ENCODE data around the gene DHRS7B. TPM values are rescaled to one million over a fixed set of nuclear protein-coding genes. Genes with fewer than 3 reads are reported as not detected.

DHRS7B gene
- polyA plus RNA-seq, 1 donor (not counting 4 experiments of a cell fraction or from before 2014, with no cell fraction given): 33.8 TPM

GRCh38 chr17:21209511-21210175 is 82.9 kb downstream of the DHRS7B start:
- peaks cover 7 to 18% of the 10 kb centered on the region in 2 experiments for H3K36me3 ChIP-seq (ENCODE audit: control insufficient read depth in 2 of 2, extremely low read depth in 1 of 2, insufficient read depth in 2 of 2, low read length in 2 of 2)
- H3K9me3 ChIP-seq (ENCODE audit: control insufficient read depth, low read depth, low read length): no peaks in the 10 kb centered on the region
- no peaks in the 10 kb centered on the region for H3K27me3 ChIP-seq (ENCODE audit: control insufficient read depth, extremely low read depth, insufficient read depth, low read length)
- no peak overlapping the region for H3K27ac ChIP-seq (ENCODE audit: control insufficient read depth, insufficient read depth, low read length)
- no peak overlapping the region for H3K9ac ChIP-seq (ENCODE audit: control insufficient read depth, extremely low read depth, insufficient read depth, low read length)
- H3K4me2 ChIP-seq (ENCODE audit: control insufficient read depth, extremely low read depth, insufficient read depth, low read depth, low read length): peak overlapping the region; percentile 25
- H3K9me1 ChIP-seq (ENCODE audit: control insufficient read depth, extremely low read depth, insufficient read depth, low read length): no peaks in the 10 kb centered on the region
- peaks cover 35% of the 10 kb centered on the region for H3K4me1 ChIP-seq (ENCODE audit: control insufficient read depth, extremely low read depth, insufficient read depth, low read length)
- no peak overlapping the region for H3K4me3 ChIP-seq (ENCODE audit: control insufficient read depth in 2 of 3, extremely low read depth in 1 of 3, insufficient read depth in 2 of 3, low read depth in 1 of 3, low read length in 3 of 3)
- dilution Hi-C loops (cut with MboI; ENCODE audit: extremely low pct_ligation_motif_present, low sequenced_read_pairs): no loop called here
- DNase-seq (ENCODE audit: low read depth, low spot score): no peak
- no peak for FAIRE-seq
- no peak overlapping the region for H2AFZ ChIP-seq (ENCODE audit: control insufficient read depth, low read length)
- H4K20me1 ChIP-seq (ENCODE audit: control insufficient read depth, extremely low read depth, insufficient read depth, low read length): peaks cover 27% of the 10 kb centered on the region
- peaks cover 93% of the 10 kb centered on the region for H3K79me2 ChIP-seq (ENCODE audit: control insufficient read depth, insufficient read depth, low read length)
- TF ChIP-seq CTCF (optimal IDR thresholded peaks at IDR 0.05 in 1 of 3, IDR thresholded peaks at IDR 0.05 in 1 of 3, conservative IDR thresholded peaks at IDR 0.05 in 1 of 3; ENCODE audit: extremely low read depth in 1 of 3, insufficient read depth in 2 of 3, low read length in 3 of 3): no peak
- no peak for TF ChIP-seq EZH2 (IDR thresholded peaks at IDR 0.05; ENCODE audit: low read length)

GRCh38 chr17:21210411-21211076 is 83.8 kb downstream of the DHRS7B start:
- Histone ChIP-seq H3K4me1 (ENCODE audit: control insufficient read depth, extremely low read depth, insufficient read depth, low read length) (peaks cover 42% of the 10 kb centered on the region), H3K4me2 (ENCODE audit: control insufficient read depth, extremely low read depth, insufficient read depth, low read depth, low read length) (peak overlapping the region; percentile 10), H3K36me3 (ENCODE audit: control insufficient read depth in 2 of 2, extremely low read depth in 1 of 2, insufficient read depth in 2 of 2, low read length in 2 of 2) (peaks cover 7 to 18% of the 10 kb centered on the region in 2 experiments), H3K9ac (ENCODE audit: control insufficient read depth, extremely low read depth, insufficient read depth, low read length) (no peak overlapping the region), H4K20me1 (ENCODE audit: control insufficient read depth, extremely low read depth, insufficient read depth, low read length) (peaks cover 22% of the 10 kb centered on the region), H3K9me3 (ENCODE audit: control insufficient read depth, low read depth, low read length) (no peaks in the 10 kb centered on the region), H3K27me3 (ENCODE audit: control insufficient read depth, extremely low read depth, insufficient read depth, low read length) (no peaks in the 10 kb centered on the region), H3K4me3 (ENCODE audit: control insufficient read depth in 2 of 3, extremely low read depth in 1 of 3, insufficient read depth in 2 of 3, low read depth in 1 of 3, low read length in 3 of 3) (no peak overlapping the region), H2AFZ (ENCODE audit: control insufficient read depth, low read length) (no peak overlapping the region), H3K27ac (ENCODE audit: control insufficient read depth, insufficient read depth, low read length) (no peak overlapping the region), H3K79me2 (ENCODE audit: control insufficient read depth, insufficient read depth, low read length) (peaks cover 92% of the 10 kb centered on the region), H3K9me1 (ENCODE audit: control insufficient read depth, extremely low read depth, insufficient read depth, low read length) (no peaks in the 10 kb centered on the region)
- no peak for TF ChIP-seq CTCF (optimal IDR thresholded peaks at IDR 0.05 in 1 of 3, IDR thresholded peaks at IDR 0.05 in 1 of 3, conservative IDR thresholded peaks at IDR 0.05 in 1 of 3; ENCODE audit: extremely low read depth in 1 of 3, insufficient read depth in 2 of 3, low read length in 3 of 3)
- no peak for TF ChIP-seq EZH2 (IDR thresholded peaks at IDR 0.05; ENCODE audit: low read length)
- FAIRE-seq (no peak), DNase-seq (ENCODE audit: low read depth, low spot score) (no peak)
- dilution Hi-C loops (cut with MboI; ENCODE audit: extremely low pct_ligation_motif_present, low sequenced_read_pairs): no loop called here
